Stromal cell of bone marrow (primary cell): ENCODE measurements around the gene LYSMD4.

Experiments
- DNase-seq: peaks from one replicate; pipeline ENCODE4 v3.0.0-alpha.2; 2012; ENCODE audit warnings: low read depth

The LYSMD4 gene

DNA sequence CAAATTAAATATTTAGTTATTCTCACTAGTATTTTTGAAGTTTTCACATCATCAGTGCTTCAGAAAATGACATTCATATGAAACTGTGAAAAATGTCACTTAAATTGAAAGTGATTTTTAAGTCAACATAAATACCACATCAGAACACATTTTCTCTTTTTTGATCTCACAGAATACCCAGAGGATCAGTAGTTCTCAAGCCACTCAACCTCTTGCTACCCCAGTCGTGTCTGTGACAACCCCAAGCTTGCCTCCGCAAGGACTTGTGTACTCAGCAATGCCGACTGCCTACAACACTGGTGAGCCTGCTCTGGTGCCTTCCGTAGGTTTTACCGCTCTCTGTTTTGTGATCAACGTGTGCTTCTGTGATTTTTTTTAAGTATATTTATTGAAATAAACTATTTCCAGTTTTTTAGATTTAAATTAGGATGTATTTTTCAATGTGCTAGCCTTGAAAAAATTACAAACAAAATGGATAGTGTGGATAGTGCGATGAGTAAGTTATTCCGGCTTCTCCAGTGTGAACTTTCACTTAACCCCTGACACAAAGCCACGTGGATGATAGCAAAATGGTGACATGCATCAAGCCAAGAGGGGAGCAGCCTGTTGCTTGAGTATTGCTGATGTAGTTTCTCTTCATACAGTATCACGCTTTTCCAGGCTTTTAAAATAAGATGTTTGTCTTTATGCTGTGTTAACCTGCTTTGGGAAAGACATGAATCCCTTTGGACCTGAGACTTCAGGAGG lies 26.5 kb downstream of the LYSMD4 start:
- no peak for DNase-seq

DNA sequence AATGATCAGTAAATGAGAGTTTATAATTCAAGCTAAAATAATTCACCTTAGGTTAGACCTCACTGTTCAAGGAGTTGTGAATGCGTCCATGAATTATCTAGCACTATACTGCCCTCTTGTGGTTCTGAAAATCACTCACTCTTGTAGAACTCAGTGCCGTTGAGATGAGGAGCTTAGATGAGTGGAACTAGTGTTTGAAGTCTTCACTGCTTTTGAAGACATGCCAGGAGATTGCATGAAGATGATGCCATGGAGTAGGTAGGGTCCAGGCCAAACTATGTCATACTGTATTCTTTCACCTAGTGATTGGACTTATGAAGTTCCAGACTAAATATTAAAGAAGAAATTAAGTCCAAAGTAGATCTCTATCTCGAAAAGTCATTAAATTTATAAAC lies 28.8 kb downstream of the LYSMD4 start:
- DNase-seq, result peak; percentile 75

DNA sequence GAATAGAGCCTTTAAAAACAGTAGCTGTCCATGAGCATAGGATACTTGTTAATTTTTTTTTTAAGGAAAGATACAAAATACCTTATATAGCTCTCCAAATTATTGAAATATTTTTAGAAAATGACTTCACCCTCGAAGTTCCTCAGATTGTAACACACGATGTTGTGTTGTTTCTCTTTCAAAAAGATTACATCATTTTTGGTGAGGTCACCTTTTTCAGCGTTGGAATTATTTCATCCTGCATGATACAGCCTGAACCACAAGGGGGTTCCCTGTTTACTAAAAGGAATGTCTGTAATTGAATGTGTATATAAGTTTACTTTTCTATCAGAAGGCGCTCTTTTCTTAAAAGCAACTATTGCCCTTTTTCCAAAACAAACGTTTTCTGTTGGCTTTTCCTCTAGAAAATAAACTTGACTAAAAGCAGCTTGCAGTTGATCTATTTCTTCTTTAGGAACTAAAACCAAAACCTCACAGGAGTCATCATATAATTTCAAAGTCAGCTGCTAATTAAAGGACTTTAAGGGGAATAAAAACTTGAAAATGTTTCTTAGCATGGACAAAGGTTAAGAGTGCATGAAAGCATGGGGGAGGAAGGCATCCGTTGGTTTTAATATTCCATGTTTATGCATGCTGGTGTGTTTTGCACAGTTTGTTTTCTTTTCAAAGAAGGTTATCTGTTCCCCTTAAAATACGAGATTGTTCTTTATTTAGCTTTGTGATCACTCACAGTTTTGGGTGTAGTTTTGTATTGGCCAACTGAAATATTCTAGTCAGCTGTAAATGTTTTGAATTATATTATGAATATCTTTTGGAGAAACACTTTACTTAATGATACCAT lies 29.4 kb downstream of the LYSMD4 start:
- peak; percentile 79 for DNase-seq

DNA sequence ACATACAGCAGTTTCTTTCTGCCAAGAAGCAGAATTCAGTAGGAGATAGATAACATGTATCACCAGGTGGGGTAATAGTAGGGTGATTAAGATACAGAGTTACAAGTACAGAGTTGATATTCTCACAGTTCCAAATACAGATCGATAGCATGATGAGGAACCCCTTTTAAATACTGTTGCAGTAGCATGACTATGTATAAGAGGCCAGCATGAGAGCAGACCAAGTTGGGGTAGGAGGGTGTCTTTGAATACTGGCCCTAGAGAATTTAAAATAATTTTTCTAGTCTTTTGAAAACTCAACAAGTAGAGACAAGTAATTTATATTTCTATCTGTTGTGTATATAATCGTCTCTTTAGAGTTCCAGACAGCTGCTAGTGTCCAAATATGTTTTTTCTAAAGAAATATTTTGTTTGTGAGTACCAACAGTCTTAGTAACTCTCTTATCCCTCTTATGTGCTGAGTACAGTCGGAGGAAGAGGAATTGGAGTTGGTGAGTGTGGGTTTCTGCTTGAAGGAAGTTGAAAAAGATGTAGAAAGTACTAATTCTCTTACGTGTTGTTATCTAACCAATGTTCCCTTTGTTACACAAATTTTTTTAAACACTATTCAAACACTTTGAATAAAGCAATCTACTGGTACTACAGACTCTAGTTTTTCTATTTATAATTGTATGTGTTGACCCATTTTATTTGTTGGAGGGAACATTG lies 30.2 kb downstream of the LYSMD4 start:
- DNase-seq, result no peak

DNA sequence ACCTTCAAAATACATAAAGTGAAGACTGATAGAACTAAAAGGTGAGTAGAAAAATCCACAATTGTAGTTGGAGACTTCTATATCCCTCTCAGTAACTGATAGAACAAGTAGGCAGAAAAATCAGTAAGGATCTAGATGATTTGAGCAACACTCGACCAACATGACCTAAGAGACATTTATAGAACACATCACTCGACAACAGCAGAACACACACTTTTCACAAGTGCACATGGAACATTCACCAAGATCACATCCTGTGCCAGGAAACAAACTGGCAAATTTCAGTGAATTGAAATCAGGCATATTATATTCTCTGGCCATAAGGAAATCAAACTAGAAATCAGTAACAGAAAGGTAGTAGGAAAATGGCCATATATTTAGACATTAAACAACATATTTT lies 37.1 kb downstream of the LYSMD4 start:
- no peak for DNase-seq

DNA sequence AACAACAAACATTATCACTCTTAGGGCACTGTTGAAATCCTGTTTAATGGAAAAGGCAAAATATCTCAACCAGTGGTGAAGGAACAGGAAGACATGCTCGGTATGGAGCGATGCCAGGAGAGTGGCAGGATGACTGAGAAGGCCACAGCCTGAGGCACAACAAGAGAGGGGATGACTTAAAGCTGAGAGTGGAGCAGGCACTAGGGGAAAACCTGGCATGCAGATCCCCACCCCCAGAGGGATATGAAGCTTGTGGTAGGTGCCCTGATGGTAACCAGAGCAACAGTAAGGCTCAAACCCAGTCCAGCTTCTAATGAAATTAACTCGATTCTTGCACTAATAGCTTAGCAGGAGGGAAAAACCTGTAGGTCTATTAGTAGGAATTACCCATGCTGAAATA lies 40.4 kb downstream of the LYSMD4 start:
- no peak for DNase-seq

- DNase-seq, result no peak
These were observed 46.9 kb downstream of the LYSMD4 start for GRCh38 chr15:99686290-99686689.

DNA sequence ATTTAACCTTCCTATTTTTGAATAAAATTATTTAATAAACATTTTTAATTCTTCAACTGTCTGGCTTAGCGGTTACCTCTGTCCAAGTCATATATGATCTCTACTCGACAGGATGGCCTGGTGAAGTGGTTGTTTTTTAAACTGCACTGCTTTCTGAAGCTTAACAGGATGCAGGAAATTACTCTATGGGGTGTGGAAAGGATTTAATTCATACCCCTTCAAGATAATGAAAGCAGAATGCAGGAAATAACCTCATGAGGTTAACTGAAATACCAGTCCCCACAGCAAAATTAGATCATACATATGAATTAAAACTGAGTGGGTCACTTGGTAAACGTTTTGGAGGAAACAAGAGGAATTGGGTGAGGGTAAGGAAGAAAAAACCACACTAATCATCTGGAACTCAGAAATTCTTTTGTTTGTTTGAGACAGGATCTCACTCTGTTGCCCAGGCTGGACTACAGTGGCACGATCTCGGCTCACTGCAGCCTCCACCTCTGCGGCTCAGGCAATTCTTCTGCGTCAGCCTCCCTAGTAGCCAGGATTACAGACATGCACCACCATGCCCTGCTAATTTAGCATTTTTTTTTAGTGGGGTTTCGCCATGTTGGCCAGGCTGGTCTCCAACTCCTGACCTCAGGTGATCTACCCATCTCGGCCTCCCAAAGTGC lies 50.1 kb downstream of the LYSMD4 start:
- DNase-seq, result no peak

GRCh38 chr15:99682455-99682854 lies 50.8 kb downstream of the LYSMD4 start:
- DNase-seq, result peak; percentile 65

DNA sequence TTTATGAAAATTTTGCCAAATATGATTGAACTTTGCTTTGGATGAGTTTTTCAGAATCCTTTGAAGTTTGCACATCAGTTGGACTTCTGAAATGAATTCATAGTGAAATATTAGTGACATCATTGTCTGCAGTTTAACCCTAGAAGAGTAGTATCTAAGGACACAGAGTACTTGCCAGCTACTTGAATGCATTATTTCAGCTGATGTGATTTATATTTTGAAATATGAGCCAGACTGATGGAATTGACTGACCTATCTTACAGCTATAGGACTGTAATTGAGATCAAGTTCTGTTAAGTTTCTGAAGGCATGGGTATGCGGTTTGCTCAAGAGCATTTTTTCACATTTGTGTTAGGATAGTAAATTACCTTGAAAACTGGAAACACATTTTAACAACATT lies 51.2 kb downstream of the LYSMD4 start:
- DNase-seq, result no peak

DNA sequence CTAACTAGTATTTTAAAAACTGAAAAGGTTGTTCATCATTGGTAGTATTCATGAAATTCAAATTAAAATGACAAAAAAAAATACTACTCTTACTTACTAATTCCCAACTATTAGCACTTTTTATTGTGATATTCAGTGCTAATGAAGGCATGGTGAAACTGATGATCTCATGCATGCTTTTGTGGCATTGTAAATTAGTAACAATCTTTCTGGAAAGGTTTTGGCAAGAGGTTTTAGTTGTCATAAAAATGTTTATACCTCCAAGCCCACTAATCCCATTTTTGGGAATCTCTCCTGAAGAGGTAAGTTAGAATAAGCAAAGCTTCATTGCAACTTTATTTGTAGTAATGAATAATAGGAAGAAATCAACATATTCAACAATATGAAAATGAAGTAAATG lies 53.0 kb downstream of the LYSMD4 start:
- DNase-seq, result no peak

GRCh38 chr15:99677540-99678134 lies 55.6 kb downstream of the LYSMD4 start:
- no peak for DNase-seq
